Liver (tissue), 9 donors: ENCODE data around the gene ASB15. TPM values are rescaled to one million over a fixed set of nuclear protein-coding genes. Genes with fewer than 3 reads are reported as not detected.

Experiments used
- DNase-seq: peaks from one replicate; pipeline ENCODE4 v3.0.0-alpha.2; 2017; ENCODE audit warnings: low spot score
- H3K27ac ChIP-seq, 2 donors: one replicate each; pipeline ENCODE4 v1.7.0; 2013; ENCODE audit warnings: inconsistent platforms in 2 of 2, low read length in 2 of 2, control low read depth in 1 of 2, low read depth in 1 of 2, mild to moderate bottlenecking in 1 of 2
- H3K27me3 ChIP-seq, 4 donors: one replicate each; pipeline versions ENCODE4 v1.6.1 to v1.7.0; 2013; ENCODE audit warnings: low read length in 3 of 4, inconsistent platforms in 1 of 4, mild to moderate bottlenecking in 1 of 4, moderate library complexity in 1 of 4; ENCODE audit not compliant: control insufficient read depth in 4 of 4, insufficient read depth in 4 of 4
- H3K36me3 ChIP-seq, 4 donors: one replicate each; pipeline versions ENCODE4 v1.6.1 to v1.7.0; 2013; ENCODE audit warnings: low read length in 3 of 4, mild to moderate bottlenecking in 3 of 4, low read depth in 1 of 4, moderate library complexity in 1 of 4; ENCODE audit not compliant: control insufficient read depth in 4 of 4, insufficient read depth in 3 of 4
- H3K4me1 ChIP-seq, 4 donors: one replicate each; pipeline versions ENCODE4 v1.6.1 to v1.7.0; 2013; ENCODE audit warnings: low read length in 3 of 4, mild to moderate bottlenecking in 3 of 4, moderate library complexity in 1 of 4; ENCODE audit not compliant: control insufficient read depth in 4 of 4, insufficient read depth in 4 of 4
- H3K4me3 ChIP-seq, 3 donors: one replicate each; pipeline versions ENCODE4 v1.6.1 to v1.7.0; 2013; ENCODE audit warnings: low read length in 3 of 3, control low read depth in 1 of 3, low read depth in 1 of 3, mild to moderate bottlenecking in 1 of 3
- H3K9ac ChIP-seq, 2 donors: one replicate each; pipeline ENCODE4 v1.7.0; 2013; ENCODE audit warnings: low read length in 2 of 2, mild to moderate bottlenecking in 2 of 2, moderate library complexity in 2 of 2, control low read depth in 1 of 2, low read depth in 1 of 2
- H3K9me3 ChIP-seq, 4 donors: one replicate each; pipeline versions ENCODE4 v1.6.1 to v1.7.0; 2013; ENCODE audit warnings: low read length in 3 of 4; ENCODE audit not compliant: control insufficient read depth in 4 of 4
- EGR1 ChIP-seq, 2 donors: IDR thresholded peaks; 2 replicates each; pipeline ENCODE4 v1.6.1; 2016 to 2018; ENCODE audit warnings: antibody characterized with exemption in 2 of 2, low read depth in 2 of 2
- FOXA1 ChIP-seq: IDR thresholded peaks from 2 replicates; pipeline ENCODE4 v1.6.1; 2016; ENCODE audit warnings: antibody characterized with exemption
- FOXA2 ChIP-seq: IDR thresholded peaks from 2 replicates; pipeline ENCODE4 v1.6.1; 2016; ENCODE audit warnings: antibody characterized with exemption
- GABPA ChIP-seq, 2 donors: IDR thresholded peaks in 1 of 2; conservative IDR thresholded peaks in 1 of 2; 2 replicates each; pipeline ENCODE4 v1.6.1; 2016; ENCODE audit warnings: antibody characterized with exemption in 2 of 2, mild to moderate bottlenecking in 1 of 2, moderate library complexity in 1 of 2
- HNF4A ChIP-seq, 2 donors: conservative IDR thresholded peaks; 2 replicates each; pipeline ENCODE4 v1.6.1; 2016; ENCODE audit warnings: antibody characterized with exemption in 2 of 2, mild to moderate bottlenecking in 2 of 2
- HNF4G ChIP-seq: IDR thresholded peaks from 2 replicates; pipeline ENCODE4 v1.6.1; 2016; ENCODE audit warnings: antibody characterized with exemption
- JUND ChIP-seq, 2 donors: IDR thresholded peaks; 2 replicates each; pipeline ENCODE4 v1.6.1; 2016; ENCODE audit warnings: antibody characterized with exemption in 2 of 2
- NR2F2 ChIP-seq: IDR thresholded peaks from 2 replicates; pipeline ENCODE4 v1.6.1; 2016; ENCODE audit warnings: antibody characterized with exemption
- RAD21 ChIP-seq, 2 donors: IDR thresholded peaks; 2 replicates each; pipeline ENCODE4 v1.6.1; 2016; ENCODE audit warnings: antibody characterized with exemption in 2 of 2, mild to moderate bottlenecking in 2 of 2
- RXRA ChIP-seq, 2 donors: IDR thresholded peaks; 2 replicates each; pipeline ENCODE4 v1.6.1; 2017 to 2018; ENCODE audit warnings: antibody characterized with exemption in 2 of 2, mild to moderate bottlenecking in 1 of 2
- SP1 ChIP-seq: IDR thresholded peaks from 2 replicates; pipeline ENCODE4 v1.6.1; 2018; ENCODE audit warnings: antibody characterized with exemption, mild to moderate bottlenecking
- TAF1 ChIP-seq: conservative IDR thresholded peaks from 2 replicates; pipeline ENCODE4 v1.6.1; 2016; ENCODE audit warnings: antibody characterized with exemption, mild to moderate bottlenecking
- YY1 ChIP-seq: IDR thresholded peaks from 2 replicates; pipeline ENCODE4 v1.6.1; 2016; ENCODE audit warnings: antibody characterized with exemption, mild to moderate bottlenecking
- WGBS: extraction: QIAGEN DNeasy Blood & Tissue Kit; methylation state at CpG from one replicate; pipeline ENCODE4 v1.1.7; 2013; 5-methylcytosine and 5-hydroxymethylcytosine counted together
- polyA plus RNA-seq, 2 donors: library from polyadenylated mRNA; stranded (reverse) in 1 of 2; unstranded in 1 of 2; fragments of 200-250 nt in 1 of 2; fragments of >200 nt in 1 of 2; fragmentation: Nextera tagmentation in 1 of 2; extraction: Ambion mirVana in 1 of 2; gene quantifications; one replicate each; pipeline versions ENCODE4 v1.2.1 to v1.2.3, GENCODE V29; 2013 to 2015
- total RNA-seq, 2 donors: library from RNA; depleted of rRNA; stranded (reverse); fragments of >200 nt; gene quantifications; one replicate each; pipeline ENCODE4 v1.2.3, GENCODE V29; 2014
- TF ChIP-seq, protein P1 (sequence below): IDR thresholded peaks from 2 replicates; pipeline ENCODE4 v1.6.1; 2016; ENCODE audit warnings: antibody characterized with exemption
- TF ChIP-seq, protein P2 (sequence below): fragments of 150-350 bp; IDR thresholded peaks from 2 replicates; pipeline ENCODE4 v1.5.1; 2017; ENCODE audit warnings: improper control_type of control experiment, low read depth, low read length; ENCODE audit not compliant: missing input control
- TF ChIP-seq, protein P3 (sequence below): IDR thresholded peaks from 2 replicates; pipeline ENCODE4 v1.6.1; 2016; ENCODE audit warnings: antibody characterized with exemption, mild to moderate bottlenecking
- TF ChIP-seq, protein P4 (sequence below): IDR thresholded peaks from 2 replicates; pipeline ENCODE4 v1.6.1; 2016; ENCODE audit warnings: antibody characterized with exemption
- donor health status: healthy.
- donor health status: healthy.
- donor health status: healthy.
- donor health status: healthy.
- donor health status: healthy.

The ASB15 gene
- total and polyA plus RNA-seq, 4 donors, result not detected

DNA sequence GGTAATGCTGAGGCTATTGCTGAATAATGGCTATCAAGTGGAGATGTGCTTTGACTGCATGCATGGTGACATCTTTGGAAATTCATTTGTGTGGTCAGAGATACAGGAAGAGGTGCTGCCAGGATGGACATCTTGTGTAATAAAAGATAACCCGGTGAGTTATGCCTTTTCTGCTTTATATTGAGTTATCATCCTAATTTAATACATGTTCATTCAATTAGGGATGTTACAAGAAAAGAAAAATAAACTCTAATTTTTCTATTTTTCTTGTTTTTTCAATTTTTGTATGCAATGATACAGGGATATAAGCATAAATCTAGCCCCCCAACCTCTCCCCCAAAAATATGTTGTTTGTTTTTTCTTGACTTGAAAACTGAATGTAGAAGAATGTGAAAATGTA lies 27.7 kb downstream of the ASB15 start:
- WGBS, result 83% methylated on average over 1 of the region's 1 CpG
- H3K9ac ChIP-seq, result no peak overlapping the region
- no peak for DNase-seq
- peaks cover 0 to 1% (median 0%) of the 10 kb centered on the region in 4 donors for H3K4me1 ChIP-seq
- no peak overlapping the region for H3K4me3 ChIP-seq
- TF ChIP-seq HNF4G, result no peak
- no peaks in the 10 kb centered on the region for H3K9me3 ChIP-seq
- no peak overlapping the region for H3K27ac ChIP-seq
- no peaks in the 10 kb centered on the region for H3K36me3 ChIP-seq
- no peaks in the 10 kb centered on the region for H3K27me3 ChIP-seq

DNA sequence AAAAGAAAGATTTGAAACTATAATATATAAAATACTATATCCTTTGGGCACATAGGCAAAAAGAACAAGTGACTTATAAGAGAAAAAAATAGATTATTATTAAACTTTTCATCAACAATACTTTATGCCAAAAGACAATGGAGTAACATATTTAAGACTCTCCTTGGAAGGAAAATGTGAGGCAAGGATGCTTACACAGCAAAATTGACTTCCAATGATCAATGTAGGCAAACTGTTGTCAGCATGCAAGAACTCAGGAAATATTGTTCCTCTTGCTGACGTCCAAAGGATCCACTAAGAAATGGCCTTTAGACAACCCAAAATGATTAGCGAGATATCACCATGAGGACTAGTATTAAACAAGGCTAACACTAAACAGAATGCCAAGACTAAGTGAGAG lies 31.2 kb downstream of the ASB15 start:
- DNase-seq, result no peak
- TF ChIP-seq RXRA (IDR thresholded peaks at IDR 0.05), result no peak
- TF ChIP-seq FOXA2, result no peak
- no peak for TF ChIP-seq NR2F2
- no peak for TF ChIP-seq YY1
- TF ChIP-seq, protein P1, sequence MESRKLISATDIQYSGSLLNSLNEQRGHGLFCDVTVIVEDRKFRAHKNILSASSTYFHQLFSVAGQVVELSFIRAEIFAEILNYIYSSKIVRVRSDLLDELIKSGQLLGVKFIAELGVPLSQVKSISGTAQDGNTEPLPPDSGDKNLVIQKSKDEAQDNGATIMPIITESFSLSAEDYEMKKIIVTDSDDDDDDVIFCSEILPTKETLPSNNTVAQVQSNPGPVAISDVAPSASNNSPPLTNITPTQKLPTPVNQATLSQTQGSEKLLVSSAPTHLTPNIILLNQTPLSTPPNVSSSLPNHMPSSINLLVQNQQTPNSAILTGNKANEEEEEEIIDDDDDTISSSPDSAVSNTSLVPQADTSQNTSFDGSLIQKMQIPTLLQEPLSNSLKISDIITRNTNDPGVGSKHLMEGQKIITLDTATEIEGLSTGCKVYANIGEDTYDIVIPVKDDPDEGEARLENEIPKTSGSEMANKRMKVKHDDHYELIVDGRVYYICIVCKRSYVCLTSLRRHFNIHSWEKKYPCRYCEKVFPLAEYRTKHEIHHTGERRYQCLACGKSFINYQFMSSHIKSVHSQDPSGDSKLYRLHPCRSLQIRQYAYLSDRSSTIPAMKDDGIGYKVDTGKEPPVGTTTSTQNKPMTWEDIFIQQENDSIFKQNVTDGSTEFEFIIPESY, result no peak
- TF ChIP-seq, protein P2, sequence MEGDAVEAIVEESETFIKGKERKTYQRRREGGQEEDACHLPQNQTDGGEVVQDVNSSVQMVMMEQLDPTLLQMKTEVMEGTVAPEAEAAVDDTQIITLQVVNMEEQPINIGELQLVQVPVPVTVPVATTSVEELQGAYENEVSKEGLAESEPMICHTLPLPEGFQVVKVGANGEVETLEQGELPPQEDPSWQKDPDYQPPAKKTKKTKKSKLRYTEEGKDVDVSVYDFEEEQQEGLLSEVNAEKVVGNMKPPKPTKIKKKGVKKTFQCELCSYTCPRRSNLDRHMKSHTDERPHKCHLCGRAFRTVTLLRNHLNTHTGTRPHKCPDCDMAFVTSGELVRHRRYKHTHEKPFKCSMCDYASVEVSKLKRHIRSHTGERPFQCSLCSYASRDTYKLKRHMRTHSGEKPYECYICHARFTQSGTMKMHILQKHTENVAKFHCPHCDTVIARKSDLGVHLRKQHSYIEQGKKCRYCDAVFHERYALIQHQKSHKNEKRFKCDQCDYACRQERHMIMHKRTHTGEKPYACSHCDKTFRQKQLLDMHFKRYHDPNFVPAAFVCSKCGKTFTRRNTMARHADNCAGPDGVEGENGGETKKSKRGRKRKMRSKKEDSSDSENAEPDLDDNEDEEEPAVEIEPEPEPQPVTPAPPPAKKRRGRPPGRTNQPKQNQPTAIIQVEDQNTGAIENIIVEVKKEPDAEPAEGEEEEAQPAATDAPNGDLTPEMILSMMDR, result no peak
- TF ChIP-seq HNF4A (conservative IDR thresholded peaks at IDR 0.05), result no peak
- TF ChIP-seq JUND (IDR thresholded peaks at IDR 0.05), result no peak
- no peak for TF ChIP-seq SP1
- Histone ChIP-seq H3K4me1 (peaks cover 0 to 4% (median 0%) of the 10 kb centered on the region in 4 donors), H3K27me3 (no peaks in the 10 kb centered on the region), H3K9me3 (no peaks in the 10 kb centered on the region), H3K9ac (no peak overlapping the region), H3K27ac (no peak overlapping the region), H3K36me3 (no peaks in the 10 kb centered on the region), H3K4me3 (no peak overlapping the region)
- 90% methylated on average over 2 of the region's 2 CpGs for WGBS

DNA sequence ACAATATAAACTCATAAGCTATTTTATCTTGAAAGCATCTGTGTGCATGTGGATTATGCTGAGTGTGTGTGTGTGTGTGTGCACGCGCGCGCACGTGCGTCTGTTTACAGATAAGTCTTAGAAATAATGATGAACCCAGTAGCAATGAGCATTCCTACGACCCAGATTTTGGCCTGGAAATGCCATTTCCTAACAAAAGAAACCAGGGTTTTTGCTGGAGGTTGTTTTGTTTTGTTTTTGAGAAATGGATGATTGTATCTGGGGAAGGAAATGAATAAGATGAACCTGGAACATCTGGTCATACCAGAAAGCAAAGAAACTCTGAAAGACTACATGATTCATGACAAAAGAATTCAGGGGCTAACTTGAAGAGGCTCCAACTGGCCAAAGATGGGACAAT lies 31.9 kb downstream of the ASB15 start:
- H3K27ac ChIP-seq, result no peak overlapping the region
- H3K9me3 ChIP-seq, result no peaks in the 10 kb centered on the region
- H3K4me3 ChIP-seq, result no peak overlapping the region
- WGBS, result 81% methylated on average over 7 of the region's 7 CpGs
- H3K36me3 ChIP-seq, result no peaks in the 10 kb centered on the region
- DNase-seq, result no peak
- H3K4me1 ChIP-seq, result peaks cover 0 to 4% (median 0%) of the 10 kb centered on the region in 4 donors
- no peak overlapping the region for H3K9ac ChIP-seq
- H3K27me3 ChIP-seq, result no peaks in the 10 kb centered on the region
- TF ChIP-seq YY1 (no peak), RAD21 (IDR thresholded peaks at IDR 0.05) (no peak), SP1 (no peak), NR2F2 (no peak), FOXA1 (no peak), EGR1 (IDR thresholded peaks at IDR 0.05; ENCODE audit: low read depth in 2 of 2) (no peak), TAF1 (no peak), GABPA (IDR thresholded peaks at IDR 0.05 in 1 of 2, conservative IDR thresholded peaks at IDR 0.05 in 1 of 2) (no peak), HNF4G (no peak), RXRA (IDR thresholded peaks at IDR 0.05) (no peak)
- TF ChIP-seq, protein P1, result no peak
- TF ChIP-seq, protein P3, sequence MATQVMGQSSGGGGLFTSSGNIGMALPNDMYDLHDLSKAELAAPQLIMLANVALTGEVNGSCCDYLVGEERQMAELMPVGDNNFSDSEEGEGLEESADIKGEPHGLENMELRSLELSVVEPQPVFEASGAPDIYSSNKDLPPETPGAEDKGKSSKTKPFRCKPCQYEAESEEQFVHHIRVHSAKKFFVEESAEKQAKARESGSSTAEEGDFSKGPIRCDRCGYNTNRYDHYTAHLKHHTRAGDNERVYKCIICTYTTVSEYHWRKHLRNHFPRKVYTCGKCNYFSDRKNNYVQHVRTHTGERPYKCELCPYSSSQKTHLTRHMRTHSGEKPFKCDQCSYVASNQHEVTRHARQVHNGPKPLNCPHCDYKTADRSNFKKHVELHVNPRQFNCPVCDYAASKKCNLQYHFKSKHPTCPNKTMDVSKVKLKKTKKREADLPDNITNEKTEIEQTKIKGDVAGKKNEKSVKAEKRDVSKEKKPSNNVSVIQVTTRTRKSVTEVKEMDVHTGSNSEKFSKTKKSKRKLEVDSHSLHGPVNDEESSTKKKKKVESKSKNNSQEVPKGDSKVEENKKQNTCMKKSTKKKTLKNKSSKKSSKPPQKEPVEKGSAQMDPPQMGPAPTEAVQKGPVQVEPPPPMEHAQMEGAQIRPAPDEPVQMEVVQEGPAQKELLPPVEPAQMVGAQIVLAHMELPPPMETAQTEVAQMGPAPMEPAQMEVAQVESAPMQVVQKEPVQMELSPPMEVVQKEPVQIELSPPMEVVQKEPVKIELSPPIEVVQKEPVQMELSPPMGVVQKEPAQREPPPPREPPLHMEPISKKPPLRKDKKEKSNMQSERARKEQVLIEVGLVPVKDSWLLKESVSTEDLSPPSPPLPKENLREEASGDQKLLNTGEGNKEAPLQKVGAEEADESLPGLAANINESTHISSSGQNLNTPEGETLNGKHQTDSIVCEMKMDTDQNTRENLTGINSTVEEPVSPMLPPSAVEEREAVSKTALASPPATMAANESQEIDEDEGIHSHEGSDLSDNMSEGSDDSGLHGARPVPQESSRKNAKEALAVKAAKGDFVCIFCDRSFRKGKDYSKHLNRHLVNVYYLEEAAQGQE, result no peak
- TF ChIP-seq, protein P4, sequence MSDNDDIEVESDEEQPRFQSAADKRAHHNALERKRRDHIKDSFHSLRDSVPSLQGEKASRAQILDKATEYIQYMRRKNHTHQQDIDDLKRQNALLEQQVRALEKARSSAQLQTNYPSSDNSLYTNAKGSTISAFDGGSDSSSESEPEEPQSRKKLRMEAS, result no peak
- TF ChIP-seq, protein P2, result no peak
